OCI-LY3 (cell line): ENCODE measurements around the gene PTPRT.

Source experiments
- EZH2phosphoT487 ChIP-seq: fragments of 200-600 bp; shearing (Covaris generic); IDR thresholded peaks from 2 replicates; pipeline ENCODE4 v1.6.1; 2018; ENCODE audit warnings: antibody characterized with exemption, mixed run types, low read depth
- TF ChIP-seq, protein P1 (sequence below): fragments of 200-600, 300-600 bp; sonication (generic); IDR thresholded peaks from 2 replicates; pipeline ENCODE4 v1.5.1; 2014; ENCODE audit warnings: antibody characterized with exemption, low read length, low read depth

DNA sequence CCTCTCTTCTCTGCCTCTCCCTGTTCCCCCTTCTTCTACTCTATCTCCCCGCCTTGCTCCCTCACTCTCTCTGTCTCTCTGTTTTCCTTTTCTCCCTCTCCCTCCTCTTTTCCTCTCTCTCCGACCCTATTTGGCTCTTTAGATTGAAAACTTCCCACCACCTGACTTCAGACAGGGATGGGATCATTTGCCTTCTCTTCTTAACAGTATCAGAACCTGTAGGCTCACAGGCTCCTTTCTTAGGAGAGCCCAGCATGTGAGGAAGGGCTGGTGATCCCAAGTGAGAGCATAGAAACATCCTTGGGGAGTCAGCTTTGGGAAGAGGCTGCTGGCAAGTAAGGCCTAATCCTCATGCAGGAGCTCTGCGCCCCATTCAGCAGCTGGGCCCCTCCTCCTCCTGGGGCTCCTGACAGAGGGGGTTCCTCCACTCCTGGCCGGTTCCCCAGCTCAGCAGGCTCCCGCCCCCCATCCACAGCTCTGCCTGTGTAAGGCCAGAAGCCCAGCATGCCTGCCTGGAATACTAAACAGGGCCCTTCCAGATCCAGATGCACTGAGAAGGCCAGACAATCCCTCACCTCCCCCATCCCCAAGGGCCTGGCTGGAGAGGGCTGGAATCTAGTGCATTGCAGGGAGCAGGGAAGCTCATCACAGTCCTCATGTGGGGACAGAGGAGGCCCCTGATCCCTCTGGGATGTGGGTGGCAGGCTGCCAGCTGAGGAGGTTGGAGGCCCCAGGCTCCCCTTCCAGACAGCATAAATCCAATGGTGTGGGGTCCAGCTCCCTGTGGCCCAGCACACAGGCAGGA, 93.4 kb downstream of the PTPRT start:
- TF ChIP-seq, protein P1, sequence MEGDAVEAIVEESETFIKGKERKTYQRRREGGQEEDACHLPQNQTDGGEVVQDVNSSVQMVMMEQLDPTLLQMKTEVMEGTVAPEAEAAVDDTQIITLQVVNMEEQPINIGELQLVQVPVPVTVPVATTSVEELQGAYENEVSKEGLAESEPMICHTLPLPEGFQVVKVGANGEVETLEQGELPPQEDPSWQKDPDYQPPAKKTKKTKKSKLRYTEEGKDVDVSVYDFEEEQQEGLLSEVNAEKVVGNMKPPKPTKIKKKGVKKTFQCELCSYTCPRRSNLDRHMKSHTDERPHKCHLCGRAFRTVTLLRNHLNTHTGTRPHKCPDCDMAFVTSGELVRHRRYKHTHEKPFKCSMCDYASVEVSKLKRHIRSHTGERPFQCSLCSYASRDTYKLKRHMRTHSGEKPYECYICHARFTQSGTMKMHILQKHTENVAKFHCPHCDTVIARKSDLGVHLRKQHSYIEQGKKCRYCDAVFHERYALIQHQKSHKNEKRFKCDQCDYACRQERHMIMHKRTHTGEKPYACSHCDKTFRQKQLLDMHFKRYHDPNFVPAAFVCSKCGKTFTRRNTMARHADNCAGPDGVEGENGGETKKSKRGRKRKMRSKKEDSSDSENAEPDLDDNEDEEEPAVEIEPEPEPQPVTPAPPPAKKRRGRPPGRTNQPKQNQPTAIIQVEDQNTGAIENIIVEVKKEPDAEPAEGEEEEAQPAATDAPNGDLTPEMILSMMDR = no peak
- no peak for TF ChIP-seq EZH2phosphoT487
